Gastrocnemius medialis (tissue), 4 donors: ENCODE measurements around the gene GNB1.

Experiments
- CTCF ChIP-seq, 5 experiments: fragments of 450-650 bp in 3 of 5; fragments of 200-600 bp in 2 of 5; sonication (generic) in 2 of 5; IDR thresholded peaks in 4 of 5; conservative IDR thresholded peaks in 1 of 5; 1 replicate in 4 of 5; 2 replicates in 1 of 5; pipeline ENCODE4 v1.5.1; 2016 to 2019; ENCODE audit warnings: antibody characterized with exemption in 5 of 5, mild to moderate bottlenecking in 3 of 5, moderate library complexity in 3 of 5
- POLR2A ChIP-seq, 2 donors: fragments of 450-650 bp; IDR thresholded peaks; one replicate each; pipeline ENCODE4 v1.6.1; 2017; ENCODE audit warnings: antibody characterized with exemption in 2 of 2, mild to moderate bottlenecking in 2 of 2, moderate library complexity in 2 of 2

- TF ChIP-seq CTCF (IDR thresholded peaks at IDR 0.05 in 4 of 5, conservative IDR thresholded peaks at IDR 0.05 in 1 of 5) (no peak), POLR2A (IDR thresholded peaks at IDR 0.05) (no peak)
Observed at GRCh38 chr1:1861339-1861730, 29.6 kb downstream of the GNB1 start.
